HG03159 (cell line): Measurements from ENCODE around the gene SLC25A19.

Experiments
- ATAC-seq: cut with Tn5 transposase; IDR thresholded peaks from one replicate; pipeline ENCODE4 v1.9.1; 2021; ENCODE audit warnings: mild to moderate bottlenecking, moderate library complexity; ENCODE audit not compliant: unreplicated experiment

SLC25A19 gene

GRCh38 chr17:75289115-75289831 lies at the start of gene SLC25A19:
SLC25A19 (minus strand) TSS chr17:75289433; CDS start chr17:75286764, 2,669 bp downstream.
- peak; percentile 90 for ATAC-seq

DNA sequence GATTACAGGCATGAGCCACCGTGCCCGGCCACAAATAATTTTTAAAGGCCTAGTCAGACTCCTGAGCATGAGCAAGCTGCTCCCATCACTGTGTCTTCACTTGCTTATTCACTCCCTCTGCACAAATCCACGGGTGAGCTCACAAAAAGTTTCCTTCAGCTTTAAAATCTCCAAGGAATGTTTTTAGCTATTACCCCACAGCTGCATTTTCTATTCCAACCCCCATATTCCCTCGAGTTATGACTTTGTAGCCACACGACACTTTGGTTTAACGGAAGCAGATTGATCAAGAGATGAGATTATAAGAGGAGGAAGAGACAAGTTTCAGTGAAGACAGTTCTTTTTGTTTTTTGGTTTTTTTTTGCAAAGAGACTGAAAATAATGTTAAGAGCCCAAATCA lies 49.1 kb upstream of the SLC25A19 start:
- no peak for ATAC-seq

GRCh38 chr17:75335315-75335714 lies 46.1 kb upstream of the SLC25A19 start:
- no peak for ATAC-seq

DNA sequence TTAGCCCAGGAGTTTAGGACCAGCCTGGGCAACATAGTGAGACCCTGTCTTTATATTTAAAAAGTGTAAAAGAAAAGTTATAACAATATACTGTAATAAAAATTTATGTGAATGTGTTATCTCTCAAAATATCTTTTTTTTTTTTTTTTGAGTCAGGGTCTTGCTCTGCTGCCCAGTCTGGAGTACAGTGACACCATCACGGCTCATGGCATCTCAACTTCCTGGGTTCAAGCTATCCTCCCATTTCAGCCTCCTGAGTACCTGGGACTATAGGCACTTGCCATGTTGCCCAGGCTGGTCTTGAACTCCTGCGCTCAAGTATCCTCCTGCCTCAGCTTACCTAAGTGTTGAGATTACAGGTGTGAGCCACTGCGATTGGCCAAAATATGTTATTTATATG lies 45.5 kb upstream of the SLC25A19 start:
- ATAC-seq = no peak

DNA sequence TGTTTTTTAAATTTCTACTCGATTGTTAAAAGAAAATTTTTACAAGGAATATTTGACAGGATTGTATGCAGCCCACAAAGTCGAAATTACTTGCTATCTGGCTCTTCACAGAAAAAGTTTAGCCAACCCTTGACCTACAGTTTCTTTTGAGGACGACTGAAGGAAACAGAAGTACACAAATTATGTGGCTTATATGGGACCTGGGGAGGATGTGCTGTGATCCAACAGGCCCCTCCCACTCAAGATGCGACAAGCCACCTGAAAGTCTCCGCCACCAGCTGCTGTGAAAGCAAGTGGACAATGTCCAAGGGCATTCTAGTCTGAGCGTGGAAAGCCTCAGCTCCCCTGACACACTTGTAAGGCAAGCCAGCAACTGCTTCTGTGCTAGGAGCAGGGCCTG lies 42.4 kb upstream of the SLC25A19 start:
- no peak for ATAC-seq

GRCh38 chr17:75327757-75328156 lies 38.5 kb upstream of the SLC25A19 start:
- no peak for ATAC-seq

- ATAC-seq = no peak
Measured at GRCh38 chr17:75326226-75326848, 37.1 kb upstream of the SLC25A19 start.

GRCh38 chr17:75325827-75326225 lies 36.6 kb upstream of the SLC25A19 start:
- no peak for ATAC-seq

- no peak for ATAC-seq
Measured at GRCh38 chr17:75325348-75325747, 36.1 kb upstream of the SLC25A19 start.

- no peak for ATAC-seq
Measured at GRCh38 chr17:75321506-75321905, 32.3 kb upstream of the SLC25A19 start.

DNA sequence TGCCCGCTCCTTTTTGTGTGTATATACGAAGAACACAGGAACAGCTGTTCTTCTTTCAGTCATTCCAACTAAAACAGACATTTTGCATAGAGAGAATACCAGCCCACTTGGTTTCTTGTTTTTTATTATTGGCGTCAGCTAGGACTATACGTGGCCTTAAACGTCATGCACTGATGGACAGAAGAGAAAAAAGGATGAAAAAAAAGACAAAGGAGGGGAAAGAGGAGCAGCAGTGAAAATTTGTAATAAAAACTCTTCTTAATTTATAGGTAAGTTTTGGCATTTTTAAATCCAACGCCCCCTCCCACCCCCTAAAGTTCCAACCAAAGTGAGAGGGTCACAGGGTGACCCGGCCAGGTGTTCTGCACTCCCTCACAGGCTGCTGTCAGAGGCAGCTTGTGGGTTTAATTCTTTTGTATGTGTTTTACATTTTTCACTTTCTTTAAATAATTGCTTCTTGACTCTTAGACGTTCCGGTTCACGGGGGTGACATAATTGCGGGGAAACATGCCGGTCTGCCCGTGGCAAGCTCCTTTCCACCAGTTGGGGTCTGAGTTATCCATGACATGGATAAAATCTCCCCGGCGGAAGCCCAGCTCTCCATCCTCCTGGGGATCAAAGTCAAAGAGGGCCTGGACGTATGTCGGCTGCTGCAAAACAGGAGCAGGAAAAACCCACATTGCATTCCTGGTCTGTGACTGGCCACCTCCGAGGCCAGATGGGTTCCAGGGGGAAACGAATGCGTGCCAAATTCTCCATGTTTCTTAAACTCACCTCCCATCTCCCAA lies 30.9 kb upstream of the SLC25A19 start:
- ATAC-seq = peak; percentile 50

GRCh38 chr17:75318615-75319222 lies 29.5 kb upstream of the SLC25A19 start:
- no peak for ATAC-seq

DNA sequence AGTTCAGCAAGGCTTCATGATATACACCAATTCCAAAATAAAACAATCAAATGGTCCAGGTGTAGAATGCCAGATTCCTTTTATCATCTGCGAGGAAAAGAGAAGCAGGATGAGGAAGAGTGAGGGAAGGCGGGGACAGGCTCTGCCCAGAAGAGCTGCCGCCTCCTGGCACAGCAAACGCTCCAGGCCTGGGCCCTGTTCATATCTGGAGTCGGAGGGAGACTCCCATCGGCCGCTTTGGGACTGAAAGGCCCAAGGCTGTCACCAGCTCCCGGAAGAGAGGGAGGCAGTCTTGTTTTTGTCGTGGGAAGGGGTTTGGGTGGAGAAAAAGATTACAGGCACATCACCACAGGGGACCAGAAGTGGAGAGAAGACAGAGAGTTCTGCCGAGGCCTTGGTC lies 29.0 kb upstream of the SLC25A19 start:
- no peak for ATAC-seq

DNA sequence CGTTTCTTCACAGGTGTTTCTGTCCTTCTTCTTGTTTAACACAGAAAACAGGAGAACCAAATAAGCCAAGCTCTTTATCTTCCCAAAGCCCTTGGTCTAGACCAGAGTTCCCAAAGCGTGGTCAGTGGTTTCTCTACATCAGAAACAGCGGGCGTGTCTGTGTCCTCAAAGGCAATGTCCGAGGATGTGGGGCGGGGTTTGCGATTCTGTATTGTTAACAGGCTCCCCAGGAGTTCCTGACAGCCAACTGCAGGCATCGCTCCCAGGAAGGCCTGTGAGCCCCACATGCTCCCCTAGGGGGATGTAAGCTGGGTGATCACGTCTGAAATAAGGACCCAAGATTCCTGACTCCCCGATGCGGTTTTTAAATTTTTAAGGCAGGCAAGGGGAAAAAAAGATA lies 28.4 kb upstream of the SLC25A19 start:
- no peak for ATAC-seq

DNA sequence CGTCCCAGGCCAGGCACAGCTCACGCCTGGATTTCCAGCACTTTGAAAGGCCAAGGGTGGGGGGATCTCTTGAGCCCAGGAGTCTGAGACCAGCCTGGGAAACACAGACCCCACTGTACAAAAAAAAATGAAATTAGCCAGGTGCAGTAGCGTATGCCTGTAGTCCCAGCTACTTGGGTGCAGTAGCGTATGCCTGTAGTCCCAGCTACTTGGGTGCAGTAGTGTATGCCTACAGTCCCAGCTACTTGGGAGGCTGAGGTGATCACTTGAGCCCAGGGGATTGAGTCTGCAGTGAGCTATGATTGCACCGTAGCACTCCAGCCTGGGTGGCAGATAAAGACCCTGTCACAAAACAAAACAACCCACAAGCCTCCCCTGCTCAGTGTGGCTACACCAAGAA lies 27.0 kb upstream of the SLC25A19 start:
- ATAC-seq = no peak

DNA sequence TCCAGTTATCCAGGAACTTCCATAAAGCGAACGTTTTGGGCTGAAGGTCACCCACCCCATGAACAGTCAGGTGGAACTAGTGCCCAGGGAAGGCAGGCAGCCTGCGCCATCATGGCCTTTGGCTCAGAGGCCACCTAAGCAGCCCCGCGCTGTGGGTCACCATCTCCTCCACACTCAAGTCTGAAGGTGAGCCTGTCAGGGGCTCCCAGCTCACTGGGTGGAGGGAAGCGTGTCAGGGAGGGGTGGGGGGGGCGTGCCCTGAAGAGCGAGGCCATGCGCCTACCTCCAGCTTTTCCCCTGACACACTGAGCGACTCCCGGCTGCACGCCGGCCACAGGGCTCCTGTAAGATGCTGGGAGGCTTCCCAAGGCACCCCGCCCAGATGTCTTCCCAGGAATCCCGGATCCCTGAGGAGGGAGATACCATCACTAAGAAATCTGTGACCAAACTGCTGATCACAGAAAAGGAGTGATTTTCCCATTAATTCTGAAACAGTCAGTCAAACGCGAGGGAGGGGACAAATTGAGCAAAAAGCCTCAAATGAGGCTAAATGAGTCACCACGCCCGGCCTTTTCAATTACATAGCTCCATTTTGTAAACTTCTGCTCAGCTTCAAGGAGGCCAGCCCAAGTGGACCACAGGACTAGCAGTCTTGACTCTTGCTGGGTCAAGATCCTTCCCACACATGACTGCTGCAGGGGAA lies 26.5 kb upstream of the SLC25A19 start:
- ATAC-seq = no peak

- no peak for ATAC-seq
Measured at GRCh38 chr17:75313941-75314551, 24.8 kb upstream of the SLC25A19 start.

GRCh38 chr17:75308732-75309629 lies 19.7 kb upstream of the SLC25A19 start:
- ATAC-seq = no peak

DNA sequence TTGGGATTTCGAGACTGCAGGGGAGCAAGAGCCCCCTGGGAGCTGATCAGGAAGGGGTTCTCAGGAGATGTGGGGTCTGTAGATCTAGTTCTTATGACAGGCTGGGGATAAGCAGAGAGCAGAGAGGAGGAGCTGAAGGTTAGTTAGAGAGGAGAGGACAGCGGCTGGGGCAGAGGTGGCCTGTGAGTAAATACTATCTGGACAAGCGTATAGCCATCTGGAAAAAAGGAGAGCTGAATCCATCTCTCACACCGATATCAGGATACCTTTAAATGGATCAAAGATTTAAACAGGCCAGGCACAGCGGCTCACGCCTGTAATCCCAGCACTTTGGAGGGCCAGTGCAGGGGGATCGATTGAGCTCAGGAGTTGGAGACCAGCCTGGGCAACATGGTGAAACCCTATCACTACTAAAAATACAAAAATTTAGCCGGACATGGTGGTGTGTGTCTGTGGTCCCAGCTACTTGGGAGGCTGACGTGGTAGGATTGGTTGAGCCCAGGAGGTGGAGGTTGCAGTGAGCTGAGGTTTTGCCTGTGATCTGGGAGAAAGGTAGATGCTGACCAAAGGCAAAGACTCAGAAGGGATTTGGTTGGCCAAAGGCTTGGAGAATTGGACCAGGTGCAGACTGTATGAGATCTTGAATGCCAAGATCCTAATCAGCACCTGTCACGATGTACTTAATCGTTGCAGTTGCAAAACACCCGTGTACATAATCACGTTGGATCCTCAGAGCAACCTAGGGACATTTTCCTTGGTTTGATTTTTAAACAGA lies 18.9 kb upstream of the SLC25A19 start:
- ATAC-seq = no peak
